ENCODE data around the gene OR8G1. TPM values are rescaled to one million over a fixed set of nuclear protein-coding genes. Genes with fewer than 3 reads are reported as not detected.
"Not testable (repeated sequence)": the region's sequence is repeated elsewhere in the genome, so short reads cannot be mapped to it uniquely, and the experiment has no call there.

OR8G1 gene
- total RNA-seq, 2 experiments from 2014 or later: not detected

- ChIA-PET CTCF (interaction anchor here (1.5 kb wide), 1 partner anchor 12 kb away, joined by 3 read pairs; no protein-coding TSS in a partner anchor), POLR2A (no interaction called here)
- Mint-ChIP-seq H3K4me1 (ENCODE audit: low read depth) (no peaks in the 10 kb centered on the region), H3K9me3 (no peaks in the 10 kb centered on the region), H3K4me3 (no peak overlapping the region), H3K27me3 (no peaks in the 10 kb centered on the region), H3K27ac (no peak overlapping the region), H3K36me3 (no peaks in the 10 kb centered on the region)
- DNase-seq: no peak
- intact Hi-C loops (cut with micrococcal nuclease): no loop called here
Measured at GRCh38 chr11:124207102-124207792, 33.6 kb upstream of the OR8G1 start.

GRCh38 chr11:124209824-124210357 lies 31.0 kb upstream of the OR8G1 start:
- Mint-ChIP-seq H3K36me3 (no peaks in the 10 kb centered on the region), H3K27me3 (no peaks in the 10 kb centered on the region), H3K9me3 (no peaks in the 10 kb centered on the region), H3K27ac (no peak overlapping the region), H3K4me3 (no peak overlapping the region), H3K4me1 (ENCODE audit: low read depth) (no peaks in the 10 kb centered on the region)
- intact Hi-C loops (cut with micrococcal nuclease): no loop called here
- no peak for DNase-seq
- ChIA-PET CTCF (no interaction called here), POLR2A (no interaction called here)

- Mint-ChIP-seq H3K27me3 (no peaks in the 10 kb centered on the region), H3K36me3 (no peaks in the 10 kb centered on the region)
- POLR2A ChIA-PET: no interaction called here
Measured at GRCh38 chr11:124210421-124210820, 30.5 kb upstream of the OR8G1 start.

GRCh38 chr11:124211321-124211720 lies 29.6 kb upstream of the OR8G1 start:
- CTCF ChIA-PET: no interaction called here
- Mint-ChIP-seq H3K4me1 (ENCODE audit: low read depth) (no peaks in the 10 kb centered on the region), H3K27me3 (no peaks in the 10 kb centered on the region), H3K36me3 (no peaks in the 10 kb centered on the region), H3K4me3 (no peak overlapping the region), H3K9me3 (no peaks in the 10 kb centered on the region), H3K27ac (no peak overlapping the region)
- intact Hi-C loops (cut with micrococcal nuclease): no loop called here
- POLR2A ChIA-PET: no interaction called here
- no peak for DNase-seq

More at GRCh38 chr11:124210421-124210820, 30.5 kb upstream of the OR8G1 start:
- DNase-seq: no peak
- Mint-ChIP-seq H3K9me3 (no peaks in the 10 kb centered on the region), H3K27ac (no peak overlapping the region), H3K4me3 (no peak overlapping the region), H3K4me1 (ENCODE audit: low read depth) (no peaks in the 10 kb centered on the region)
- intact Hi-C loops (cut with micrococcal nuclease): no loop called here
- CTCF ChIA-PET: no interaction called here

- H3K9me3 Mint-ChIP-seq: no peaks in the 10 kb centered on the region
- no peaks in the 10 kb centered on the region for H3K27me3 Mint-ChIP-seq
- DNase-seq: no peak
- intact Hi-C loops (cut with micrococcal nuclease): no loop called here
- H3K4me1 Mint-ChIP-seq (ENCODE audit: low read depth): no peaks in the 10 kb centered on the region
- no peaks in the 10 kb centered on the region for H3K36me3 Mint-ChIP-seq
- no peak overlapping the region for H3K4me3 Mint-ChIP-seq
- H3K27ac Mint-ChIP-seq: no peak overlapping the region
- POLR2A ChIA-PET: no interaction called here
- CTCF ChIA-PET: no interaction called here
Measured at GRCh38 chr11:124214027-124214426, 26.9 kb upstream of the OR8G1 start.

- no peaks in the 10 kb centered on the region for H3K9me3 Mint-ChIP-seq
- H3K4me3 Mint-ChIP-seq: no peak overlapping the region
- no peak overlapping the region for H3K27ac Mint-ChIP-seq
- ChIA-PET CTCF (no interaction called here), POLR2A (no interaction called here)
- no peak for DNase-seq
- no peaks in the 10 kb centered on the region for H3K36me3 Mint-ChIP-seq
- H3K4me1 Mint-ChIP-seq (ENCODE audit: low read depth): no peaks in the 10 kb centered on the region
- intact Hi-C loops (cut with micrococcal nuclease): no loop called here
- no peaks in the 10 kb centered on the region for H3K27me3 Mint-ChIP-seq
Measured at GRCh38 chr11:124219126-124219525, 21.8 kb upstream of the OR8G1 start.

GRCh38 chr11:124222407-124222806 lies 18.5 kb upstream of the OR8G1 start:
- POLR2A ChIA-PET: no interaction called here
- no peak for DNase-seq
- CTCF ChIA-PET: no interaction called here
- H3K36me3 Mint-ChIP-seq: no peaks in the 10 kb centered on the region
- peaks cover 3% of the 10 kb centered on the region for H3K27me3 Mint-ChIP-seq
- H3K27ac Mint-ChIP-seq: no peak overlapping the region
- no peaks in the 10 kb centered on the region for H3K4me1 Mint-ChIP-seq (ENCODE audit: low read depth)
- intact Hi-C loops (cut with micrococcal nuclease): no loop called here
- no peaks in the 10 kb centered on the region for H3K9me3 Mint-ChIP-seq
- no peak overlapping the region for H3K4me3 Mint-ChIP-seq

- intact Hi-C loops (cut with micrococcal nuclease); H3K4me1 Mint-ChIP-seq (ENCODE audit: low read depth); H3K4me3 Mint-ChIP-seq; H3K27ac Mint-ChIP-seq; H3K27me3 Mint-ChIP-seq; DNase-seq; H3K36me3 Mint-ChIP-seq; POLR2A ChIA-PET; CTCF ChIA-PET; H3K9me3 Mint-ChIP-seq: not testable (repeated sequence)
Measured at GRCh38 chr11:124224618-124225423, 16.1 kb upstream of the OR8G1 start.

- Mint-ChIP-seq H3K9me3 (no peaks in the 10 kb centered on the region), H3K4me1 (ENCODE audit: low read depth) (no peaks in the 10 kb centered on the region), H3K27ac (no peak overlapping the region), H3K4me3 (no peak overlapping the region), H3K27me3 (peaks cover 3% of the 10 kb centered on the region), H3K36me3 (no peaks in the 10 kb centered on the region)
- CTCF ChIA-PET: no interaction called here
- POLR2A ChIA-PET: no interaction called here
- intact Hi-C loops (cut with micrococcal nuclease): no loop called here
- no peak for DNase-seq
Measured at GRCh38 chr11:124225471-124225870, 15.4 kb upstream of the OR8G1 start.

- ChIA-PET CTCF (no interaction called here), POLR2A (no interaction called here)
- no peak for DNase-seq
- no peaks in the 10 kb centered on the region for H3K36me3 Mint-ChIP-seq
- H3K27ac Mint-ChIP-seq: no peak overlapping the region
- no peaks in the 10 kb centered on the region for H3K9me3 Mint-ChIP-seq
- H3K27me3 Mint-ChIP-seq: no peaks in the 10 kb centered on the region
- H3K4me1 Mint-ChIP-seq (ENCODE audit: low read depth): no peaks in the 10 kb centered on the region
- intact Hi-C loops (cut with micrococcal nuclease): no loop called here
- no peak overlapping the region for H3K4me3 Mint-ChIP-seq
Measured at GRCh38 chr11:124233376-124233775, 7.5 kb upstream of the OR8G1 start.

GRCh38 chr11:124238512-124238911 lies 2.4 kb upstream of the OR8G1 start:
- POLR2A ChIA-PET: no interaction called here
- H3K27me3 Mint-ChIP-seq: peaks cover 4% of the 10 kb centered on the region
- CTCF ChIA-PET: no interaction called here

GRCh38 chr11:124249869-124250268 lies 9.0 kb downstream of the OR8G1 start:
- H3K4me1 Mint-ChIP-seq (ENCODE audit: low read depth); POLR2A ChIA-PET; H3K4me3 Mint-ChIP-seq; H3K9me3 Mint-ChIP-seq; CTCF ChIA-PET; DNase-seq; intact Hi-C loops (cut with micrococcal nuclease); H3K27me3 Mint-ChIP-seq; H3K36me3 Mint-ChIP-seq; H3K27ac Mint-ChIP-seq: not testable (repeated sequence)

More at GRCh38 chr11:124238512-124238911, 2.4 kb upstream of the OR8G1 start:
- Mint-ChIP-seq H3K4me3 (no peak overlapping the region), H3K36me3 (no peaks in the 10 kb centered on the region), H3K4me1 (ENCODE audit: low read depth) (no peaks in the 10 kb centered on the region), H3K27ac (no peak overlapping the region), H3K9me3 (no peaks in the 10 kb centered on the region)
- intact Hi-C loops (cut with micrococcal nuclease): no loop called here
- DNase-seq: no peak

GRCh38 chr11:124256076-124256475 lies 15.2 kb downstream of the OR8G1 start, which contains the start of gene OR8G5:
Gene OR8G5, plus strand, starts transcription at chr11:124256376. Its CDS starts 8,556 bp downstream, at chr11:124264932.
- no peak for DNase-seq
- CTCF ChIA-PET: no interaction called here
- Mint-ChIP-seq H3K27ac (no peak within 1 kb of the TSS), H3K9me3 (no peaks in the 10 kb centered on the region), H3K4me1 (ENCODE audit: low read depth) (no peaks in the 10 kb centered on the region), H3K4me3 (no peak within 1 kb of the TSS), H3K36me3 (no peaks in the 10 kb centered on the region), H3K27me3 (no peaks in the 10 kb centered on the region)
- POLR2A ChIA-PET: no interaction called here
- intact Hi-C loops (cut with micrococcal nuclease): no loop called here

Measured in activated CD4-positive, alpha-beta memory T cell treated with anti-CD3 and anti-CD28 coated beads for 36 hours (primary cell).